Peyer's patch (tissue), 4 donors: Measurements from ENCODE around the gene MAN2C1.

ENCODE experiments used
- CTCF ChIP-seq, 6 experiments: fragments of 450-650 bp in 4 of 6; fragments of 200-600 bp in 2 of 6; sonication (generic) in 1 of 6; IDR thresholded peaks; one replicate each; pipeline ENCODE4 v1.5.1; 2017 to 2019; ENCODE audit warnings: antibody characterized with exemption in 6 of 6, mild to moderate bottlenecking in 3 of 6, moderate library complexity in 1 of 6
- POLR2A ChIP-seq, 2 donors: fragments of 450-650 bp; IDR thresholded peaks; one replicate each; pipeline ENCODE4 v1.5.1; 2017; ENCODE audit warnings: antibody characterized with exemption in 2 of 2, mild to moderate bottlenecking in 2 of 2, moderate library complexity in 2 of 2

- TF ChIP-seq CTCF (IDR thresholded peaks at IDR 0.05) (no peak), POLR2A (IDR thresholded peaks at IDR 0.05) (no peak)
Measured at GRCh38 chr15:75329571-75329970, 38.8 kb downstream of the MAN2C1 start.
